Measurements from ENCODE around the gene SLC26A1.

Gene SLC26A1

DNA sequence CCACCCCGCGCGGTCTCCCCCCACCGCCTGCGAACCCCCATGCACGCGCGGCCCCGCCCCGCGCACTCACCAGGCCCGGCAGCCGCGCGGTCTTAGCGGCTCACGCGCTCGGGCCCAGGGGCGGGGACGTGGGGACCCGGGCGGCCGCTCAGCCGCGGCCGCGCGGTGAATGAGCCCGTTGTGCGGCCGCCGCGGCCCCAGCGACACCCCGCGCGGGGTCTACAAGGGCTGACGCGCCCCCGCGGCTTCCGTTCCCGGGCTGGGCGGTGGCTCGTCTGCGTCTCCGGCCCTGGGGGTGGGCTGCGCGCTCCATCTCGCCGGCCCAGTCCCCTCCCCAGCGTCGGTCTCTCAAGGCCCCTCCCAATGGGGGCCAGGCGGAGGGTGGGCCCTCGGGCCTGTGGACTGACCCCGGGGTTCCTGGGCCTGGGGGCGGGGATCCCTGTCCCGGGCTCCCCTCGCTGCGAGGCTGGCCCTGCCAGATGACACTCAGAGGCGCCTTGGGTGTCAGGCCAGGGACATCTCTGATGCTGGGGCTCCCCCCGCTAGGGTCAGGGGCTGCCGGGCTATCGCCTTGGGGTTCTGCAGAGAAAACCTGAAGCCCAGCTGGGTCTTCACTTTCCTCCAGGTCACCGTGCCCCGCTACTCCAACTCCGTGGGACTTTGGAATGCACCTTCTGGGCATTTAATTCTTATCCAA, 4.3 kb upstream of the SLC26A1 start:
- DNase-seq = no peak

DNA sequence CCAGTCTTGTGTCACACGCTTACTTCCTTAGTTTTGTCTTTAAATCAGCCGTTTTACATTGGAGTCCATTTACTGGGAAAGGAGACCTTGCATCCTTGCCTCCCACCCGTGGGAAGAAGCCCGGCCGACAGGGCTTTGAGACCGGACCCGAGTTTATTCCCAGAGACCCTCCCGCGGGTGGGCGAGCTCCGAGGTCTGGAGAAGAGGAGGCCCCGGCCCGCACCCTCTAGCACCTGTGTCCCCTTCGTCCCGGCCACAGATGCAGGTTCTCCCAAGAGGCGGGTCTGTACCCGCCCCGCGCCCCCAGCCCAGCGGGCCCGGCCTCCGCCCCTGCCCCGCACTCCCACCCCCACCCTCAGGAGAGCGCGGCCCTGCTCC, 3.8 kb upstream of the SLC26A1 start:
- DNase-seq = no peak

DNA sequence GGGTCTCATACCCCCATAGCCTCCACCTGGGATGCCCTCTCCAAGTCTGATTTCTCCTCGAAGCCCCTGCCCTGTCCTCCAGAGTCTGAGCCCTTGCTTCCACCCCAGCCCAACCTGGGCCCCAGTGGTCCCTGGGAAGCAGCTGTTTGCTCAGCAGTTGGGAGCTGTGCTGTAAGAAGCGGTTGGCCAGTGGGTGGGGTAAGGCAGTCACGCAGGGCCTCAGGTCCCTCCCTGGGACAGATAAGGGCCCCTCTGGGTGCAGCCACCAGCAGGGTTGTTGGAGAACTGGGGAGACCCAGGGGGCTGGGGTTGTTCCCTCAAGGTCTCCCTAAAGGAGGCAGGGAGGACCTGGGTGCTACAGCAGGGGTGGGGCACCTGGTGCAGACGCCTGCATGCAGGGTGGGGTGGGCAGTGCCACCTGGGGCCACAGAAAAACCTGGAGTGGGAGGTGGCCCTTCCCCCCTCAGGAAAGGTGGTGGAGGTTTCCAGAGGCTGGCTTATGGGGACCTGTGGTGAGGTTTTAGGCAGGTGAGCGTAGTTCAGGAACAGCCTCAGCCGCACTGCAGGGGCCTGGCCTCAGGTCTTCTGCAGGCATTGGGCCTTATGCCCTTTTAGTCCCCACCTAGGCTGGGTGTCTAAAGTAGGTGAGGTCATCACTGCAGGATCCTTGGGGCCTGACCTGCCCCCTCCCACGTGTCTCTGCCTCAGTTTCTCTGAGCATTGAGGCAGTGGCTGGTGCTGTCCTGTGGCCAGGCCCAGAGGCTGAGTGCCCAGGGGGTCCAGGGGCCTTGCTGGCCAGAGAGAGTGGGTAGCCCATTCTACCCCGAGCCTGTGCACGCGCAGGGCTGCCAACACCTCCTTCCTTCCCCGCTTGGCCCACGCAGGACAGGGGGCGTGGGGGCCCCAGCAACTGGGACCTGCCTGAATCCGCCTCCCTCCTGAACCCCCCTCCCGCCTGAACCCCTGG, 3.1 kb upstream of the SLC26A1 start:
- no peak for DNase-seq

- no peak for DNase-seq
Observed at GRCh38 chr4:995311-996026, 2.3 kb upstream of the SLC26A1 start.

DNA sequence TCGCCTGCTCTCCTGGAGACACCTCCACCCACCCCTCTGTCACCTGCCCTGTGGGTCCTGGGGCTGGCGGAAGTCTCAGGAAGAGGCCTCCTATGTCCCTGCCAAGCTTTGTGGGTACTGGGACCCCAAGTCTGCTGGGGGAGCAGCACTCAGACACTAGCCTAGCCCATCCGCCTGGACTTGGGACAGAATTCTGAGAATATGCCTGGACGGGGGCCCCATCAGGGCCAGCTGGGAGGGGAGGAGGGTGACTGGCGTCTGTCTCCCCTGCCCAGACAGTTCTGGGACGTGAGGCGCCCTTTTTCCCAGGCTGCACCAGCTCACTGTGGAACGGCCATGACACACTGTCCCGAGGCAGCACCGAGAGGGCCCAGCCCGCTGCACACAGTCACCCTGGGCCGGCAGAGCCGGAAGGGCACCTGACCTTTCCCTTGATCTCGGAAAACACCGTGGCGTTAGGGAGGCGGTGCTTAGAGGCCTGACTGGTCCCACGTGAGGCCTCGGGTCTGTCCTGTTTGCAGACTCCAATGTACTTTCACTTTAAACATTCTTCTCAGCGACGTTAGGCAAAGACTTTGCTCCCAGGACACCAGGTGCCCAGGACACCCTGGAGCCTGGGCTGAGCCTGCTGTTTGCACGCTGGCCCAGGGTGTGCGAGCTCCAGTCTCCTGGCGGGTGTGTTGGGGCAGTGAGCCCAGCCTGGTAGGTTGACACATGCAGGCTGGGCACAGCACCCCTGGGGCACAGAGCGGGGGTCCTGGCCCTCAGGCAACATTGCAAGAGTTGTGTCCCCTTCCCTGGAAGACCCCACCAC, 700 bp downstream of the SLC26A1 start:
- no peak for DNase-seq

DNA sequence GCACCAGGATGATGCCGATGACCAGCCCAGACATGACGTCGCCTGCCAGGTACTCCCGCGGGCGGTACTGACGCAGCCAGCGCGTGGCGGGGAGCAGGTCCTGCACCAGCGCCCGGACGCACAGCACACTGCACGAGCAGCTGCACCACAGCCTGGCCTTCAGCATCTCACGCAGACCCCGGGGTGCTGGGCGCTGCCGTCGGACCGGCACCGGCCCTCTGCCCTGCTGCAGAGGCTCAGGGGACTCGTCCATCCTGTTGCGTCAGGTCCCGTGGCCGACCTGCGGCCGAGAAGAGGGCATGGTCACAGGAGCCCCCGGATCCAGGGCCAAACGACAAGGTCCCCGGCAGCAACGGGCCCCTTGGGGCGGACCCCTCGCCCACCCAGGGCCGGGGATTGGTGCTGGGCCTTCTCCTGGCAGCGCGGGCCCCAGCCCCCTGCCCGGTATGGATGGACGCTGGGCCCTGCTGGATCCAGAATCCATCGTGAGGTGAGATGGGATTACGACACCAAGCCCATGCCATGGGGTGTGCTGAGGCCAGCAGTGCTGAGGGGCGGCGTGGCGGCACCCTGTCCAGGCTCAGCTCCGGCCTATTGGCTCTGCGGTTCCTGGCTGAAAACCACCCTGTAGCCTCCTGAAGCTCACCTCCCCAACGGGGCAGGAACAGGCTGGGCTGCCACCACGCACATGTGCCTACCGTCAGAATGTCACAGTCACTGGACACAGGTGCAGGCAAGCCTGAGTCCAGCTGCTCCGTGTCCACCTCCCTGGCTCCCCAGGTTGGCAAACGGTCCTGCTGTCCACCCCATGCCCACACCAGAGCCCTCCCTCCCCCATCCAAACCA, 1.5 kb downstream of the SLC26A1 start:
- DNase-seq = no peak

DNA sequence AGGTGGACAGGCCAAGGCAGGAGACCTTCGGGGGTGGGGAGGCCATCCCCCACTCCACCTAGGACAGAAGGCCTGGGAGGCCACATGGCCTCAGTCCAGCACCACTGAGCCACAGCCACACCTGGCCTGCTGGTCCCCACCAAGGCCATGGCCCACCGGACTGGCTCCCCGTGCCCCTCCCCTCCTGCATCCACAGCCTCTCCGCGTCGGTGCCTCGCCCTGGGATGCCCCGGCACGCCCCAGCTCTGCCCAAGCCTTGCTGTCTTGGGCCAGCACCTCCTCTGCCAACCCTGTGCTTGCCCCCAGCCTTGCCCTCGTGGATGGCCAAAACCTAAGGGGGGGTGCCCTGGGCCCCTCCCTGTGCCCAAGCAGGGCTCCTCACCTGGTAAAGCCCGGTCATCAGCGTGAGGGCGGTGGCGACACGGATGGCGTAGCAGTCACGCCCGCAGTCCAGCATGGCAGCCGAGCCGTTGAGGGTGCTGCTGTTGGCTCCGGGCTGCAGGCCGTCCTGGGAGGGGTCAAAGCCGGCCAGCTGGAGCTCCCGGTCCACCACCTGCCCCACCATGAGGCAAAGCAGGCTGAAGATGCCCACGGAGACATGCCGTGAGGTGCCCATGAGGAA, 2.3 kb downstream of the SLC26A1 start:
- DNase-seq = no peak

DNA sequence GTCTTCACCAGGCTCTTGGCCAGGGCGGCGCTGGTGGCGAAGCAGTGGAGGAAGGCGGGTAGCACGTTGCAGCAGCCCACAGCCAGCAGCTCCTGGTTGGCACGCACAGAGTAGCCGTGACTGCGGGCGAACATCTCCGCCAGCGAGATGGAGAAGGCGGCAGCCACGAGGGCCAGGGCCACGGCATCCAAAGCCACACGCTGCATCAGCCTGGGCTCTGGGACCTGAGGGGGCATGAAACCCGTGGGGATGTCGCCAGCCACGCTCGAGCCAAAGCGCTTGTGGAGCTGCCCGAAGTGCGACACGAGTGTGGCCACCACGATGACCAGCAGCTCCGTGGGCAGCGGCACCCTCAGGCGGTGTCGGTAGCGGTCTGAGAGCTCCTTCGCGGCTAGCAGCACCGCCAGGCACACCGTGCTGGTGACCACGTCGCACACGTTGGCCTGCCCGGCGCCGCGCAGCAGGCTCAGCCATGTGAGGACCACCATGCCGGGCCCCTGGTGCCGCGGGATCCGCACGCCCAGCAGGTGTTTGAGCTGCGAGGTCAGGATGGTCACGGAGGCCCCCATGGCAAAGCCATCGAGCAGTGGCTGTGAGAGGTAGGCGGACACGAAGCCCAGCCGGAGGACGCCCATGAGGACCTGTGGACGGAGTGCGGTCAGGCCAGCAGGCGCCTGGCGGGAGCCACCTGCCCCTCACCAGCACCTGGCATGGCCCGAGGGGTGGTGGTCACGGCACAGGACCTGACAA, 3.3 kb downstream of the SLC26A1 start:
- DNase-seq = no peak

GRCh38 chr4:988726-989721, 4.2 kb downstream of the SLC26A1 start:
- no peak for DNase-seq

GRCh38 chr4:987624-988513, 5.3 kb downstream of the SLC26A1 start:
- no peak for DNase-seq

GRCh38 chr4:986879-987623, 6.2 kb downstream of the SLC26A1 start, which contains the start of gene IDUA:
TSS of gene IDUA (plus strand) at chr4:987044. CDS start at chr4:987085, 41 bp downstream.
- no peak for DNase-seq

DNA sequence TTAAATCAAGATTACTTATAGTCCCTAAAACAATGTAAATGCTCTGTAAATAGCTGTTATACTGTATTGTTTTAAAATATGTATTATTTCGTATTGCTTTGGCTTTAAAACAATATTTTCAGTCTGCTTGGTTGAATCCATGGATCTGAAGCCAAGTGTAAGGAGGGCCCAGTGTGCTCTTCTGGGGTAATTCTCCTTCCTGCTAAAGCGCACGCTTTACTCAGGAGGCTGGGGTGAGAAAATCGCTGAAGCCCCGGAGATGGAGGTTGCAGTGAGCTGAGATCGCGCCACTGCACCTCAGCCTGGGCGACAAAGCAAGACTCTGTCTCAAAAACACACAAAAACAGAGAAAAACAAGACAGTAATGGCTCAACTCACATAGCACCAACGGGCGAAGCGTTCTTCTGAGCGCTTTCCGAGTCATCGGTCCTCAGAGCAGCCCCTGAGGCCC, 6.8 kb downstream of the SLC26A1 start:
- DNase-seq = no peak

DNA sequence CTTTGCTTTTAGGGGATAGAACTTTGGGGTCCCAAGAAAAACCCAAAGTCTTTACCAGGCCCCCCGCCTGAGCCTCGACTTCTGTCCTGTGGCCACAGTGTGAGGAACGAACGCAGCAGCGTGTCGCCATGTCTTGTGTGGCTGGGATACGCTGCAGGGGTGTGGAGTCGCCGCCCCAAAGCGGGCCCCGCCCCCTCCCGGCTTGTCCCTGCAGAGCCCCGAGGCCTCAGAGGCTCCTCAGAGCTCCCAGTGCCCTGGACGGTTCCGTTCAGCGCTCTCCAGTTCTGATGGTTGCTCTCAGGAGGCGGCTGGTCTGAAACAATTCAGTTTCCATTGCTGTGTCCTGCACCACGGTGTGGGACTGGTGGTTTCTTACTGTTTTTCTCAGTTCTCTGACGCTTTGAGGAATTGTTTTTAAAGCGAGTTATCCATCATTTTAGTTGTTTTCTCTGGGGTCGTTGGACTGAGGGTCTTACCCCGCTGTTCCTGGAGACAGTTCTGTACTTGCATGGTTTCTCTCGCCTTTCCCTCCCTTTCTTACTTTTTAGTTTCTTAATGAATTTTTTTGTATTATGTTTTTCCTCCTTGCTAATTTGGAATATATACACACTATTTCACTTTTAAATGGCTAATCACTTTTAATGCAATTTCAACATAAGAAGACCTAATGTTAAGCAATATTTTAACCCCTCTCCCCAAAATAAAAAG, 7.9 kb downstream of the SLC26A1 start:
- no peak for DNase-seq

DNA sequence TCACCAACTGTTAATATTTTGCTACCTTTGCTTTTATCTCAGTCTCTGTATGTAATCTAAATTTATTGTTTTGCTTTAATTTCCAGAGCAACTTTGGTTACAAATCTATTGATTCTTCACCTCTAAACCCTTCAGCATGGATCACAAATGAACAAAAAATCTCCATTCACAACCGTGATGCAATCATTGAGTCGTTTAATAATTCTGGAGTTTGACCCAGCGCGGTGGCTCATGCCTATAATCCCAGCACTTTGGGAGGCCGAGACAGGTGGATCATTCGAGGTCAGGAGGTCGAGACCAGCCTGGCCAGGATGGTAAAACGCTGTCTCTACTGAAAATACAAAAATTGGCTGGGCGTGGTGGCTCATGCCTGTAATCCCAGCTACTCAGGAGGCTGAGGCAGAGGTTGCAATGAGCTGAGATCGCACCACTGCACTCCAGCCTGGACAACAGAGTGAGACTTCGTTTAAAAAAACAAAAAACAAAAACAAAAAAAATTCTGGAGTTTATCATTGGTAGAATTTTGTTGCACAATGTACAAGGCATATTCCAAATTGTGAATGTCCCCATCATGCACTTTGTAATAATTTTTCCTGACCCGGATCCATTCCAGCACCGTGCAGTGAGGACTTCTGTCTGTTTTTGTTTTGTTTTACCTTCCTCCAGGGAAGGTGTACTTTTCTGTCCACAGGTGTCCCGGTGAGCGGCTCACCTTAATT, 8.7 kb downstream of the SLC26A1 start:
- no peak for DNase-seq

GRCh38 chr4:982814-983213, 10.4 kb downstream of the SLC26A1 start:
- no peak for DNase-seq

DNA sequence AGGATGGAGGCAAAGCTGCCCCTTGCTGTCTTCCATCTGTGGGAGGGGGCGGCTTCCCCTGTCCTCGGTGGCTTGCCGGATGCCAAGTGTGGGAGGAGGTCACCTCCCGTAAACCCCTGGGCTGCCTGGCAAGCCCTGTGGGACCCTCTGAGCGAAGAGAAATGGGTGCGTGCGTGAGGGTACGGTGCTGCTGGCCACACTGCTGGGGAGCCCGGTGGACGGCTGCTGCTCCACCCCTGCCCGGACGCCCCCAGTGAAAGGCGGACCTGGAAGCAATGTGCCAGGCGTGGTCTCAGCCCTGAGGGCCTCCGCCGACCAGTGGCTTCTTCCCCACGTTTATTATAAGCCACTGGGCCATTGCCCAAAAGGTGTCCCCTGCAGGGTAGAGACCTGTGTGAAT, 10.9 kb downstream of the SLC26A1 start:
- DNase-seq = no peak

All from NCI-H524 treated with DMSO at 0.1 percent for 48 hours (cell line).